Measurements from ENCODE around the gene DHRS4L2.
A peak's percentile ranks its signal among the peaks of the same experiment; 100 is the strongest.

DHRS4L2 gene

DNA sequence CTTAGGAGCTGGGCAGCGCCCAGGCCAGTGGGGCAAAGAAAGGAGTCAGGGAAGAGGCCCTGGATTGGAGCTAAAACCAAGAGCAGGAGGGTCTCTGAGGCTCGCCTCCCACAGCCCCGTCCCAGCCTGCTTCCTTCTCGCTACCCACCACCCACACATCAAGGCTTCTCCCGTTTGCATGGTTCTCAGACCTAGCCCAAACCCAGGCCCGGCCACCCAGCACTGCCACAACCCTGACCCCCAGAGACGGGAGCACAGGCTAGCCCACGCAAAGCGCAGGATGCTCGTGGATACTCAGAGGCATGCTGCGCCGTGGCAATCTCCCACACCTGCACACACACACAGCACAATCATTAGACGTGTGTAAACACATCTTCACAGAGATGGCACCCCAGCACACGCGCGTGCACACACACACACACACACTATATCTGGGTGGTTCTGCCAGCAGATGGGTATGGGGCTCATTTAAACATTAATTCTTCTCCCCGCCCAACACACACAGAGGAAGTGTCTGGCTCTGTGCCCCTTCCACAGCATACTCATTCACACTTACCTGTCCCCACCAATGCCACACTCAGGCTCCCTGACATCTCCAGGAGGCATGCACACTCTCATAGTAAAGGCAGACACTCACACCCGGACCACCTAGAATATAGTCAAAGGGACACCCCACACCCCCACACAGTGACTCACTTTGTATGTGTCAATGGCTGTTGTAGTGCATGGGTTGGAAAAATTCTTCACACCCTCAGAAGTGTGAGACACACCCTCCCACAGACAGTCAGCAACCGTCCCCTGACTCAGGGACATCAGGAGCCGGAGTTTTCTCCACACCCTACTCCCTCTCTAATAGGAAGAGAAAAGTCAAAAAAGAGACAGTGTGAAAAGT lies 64.2 kb downstream of the DHRS4L2 start:
- peak; percentile 31 to 70 for DNase-seq (ENCODE audit: low read depth in 2 of 2, low spot score in 1 of 2)

- no peak for DNase-seq (ENCODE audit: low read depth in 2 of 2, low spot score in 1 of 2)
Observed at GRCh38 chr14:24053548-24054323, 65.0 kb downstream of the DHRS4L2 start.

- DNase-seq (ENCODE audit: low read depth in 2 of 2, low spot score in 1 of 2): no peak
Observed at GRCh38 chr14:24054324-24054641, 65.6 kb downstream of the DHRS4L2 start.

- no peak for DNase-seq (ENCODE audit: low read depth in 2 of 2, low spot score in 1 of 2)
Observed at GRCh38 chr14:24054646-24055045, 65.9 kb downstream of the DHRS4L2 start.
